GM23248 (cell line): Measurements from ENCODE around the gene ZFPM1. TPM values are rescaled to one million over a fixed set of nuclear protein-coding genes. Genes with fewer than 3 reads are reported as not detected.

Source experiments
- DNase-seq: peaks from one replicate; pipeline ENCODE4 v3.0.0-alpha.2; 2015
- H2AFZ ChIP-seq: fragments of 200-600 bp; sonication (generic); 2 replicates; pipeline ENCODE4 v1.6.1; 2016; ENCODE audit warnings: antibody characterized with exemption
- H3F3A ChIP-seq: fragments of 200-600 bp; sonication (generic); 2 replicates; pipeline ENCODE4 v1.6.1; 2016; ENCODE audit warnings: mild to moderate bottlenecking, antibody characterized with exemption, mixed run types; ENCODE audit not compliant: insufficient read depth
- H3K27ac ChIP-seq: fragments of 200-600 bp; sonication (generic); 2 replicates; pipeline ENCODE4 v1.5.1; 2016; ENCODE audit warnings: mild to moderate bottlenecking
- H3K27me3 ChIP-seq: fragments of 200-600 bp; sonication (generic); replicated peaks from 2 replicates; pipeline ENCODE4 v1.6.1; 2016; ENCODE audit warnings: mild to moderate bottlenecking; ENCODE audit not compliant: insufficient read depth
- H3K36me3 ChIP-seq: fragments of 200-600 bp; sonication (generic); 2 replicates; pipeline ENCODE4 v1.6.1; 2016; ENCODE audit warnings: low read depth, mild to moderate bottlenecking
- H3K4me1 ChIP-seq: fragments of 200-600 bp; sonication (generic); 2 replicates; pipeline ENCODE4 v1.6.1; 2016; ENCODE audit warnings: mild to moderate bottlenecking; ENCODE audit not compliant: insufficient read depth
- H3K4me2 ChIP-seq: fragments of 200-600 bp; sonication (generic); one replicate; pipeline ENCODE4 v1.6.1; 2016; ENCODE audit warnings: mild to moderate bottlenecking; ENCODE audit not compliant: unreplicated experiment
- H3K4me3 ChIP-seq: fragments of 200-600 bp; sonication (generic); 2 replicates; pipeline ENCODE4 v1.5.1; 2016; ENCODE audit warnings: mild to moderate bottlenecking
- H3K79me2 ChIP-seq: fragments of 200-600 bp; sonication (generic); 2 replicates; pipeline ENCODE4 v1.6.1; 2016; ENCODE audit warnings: mild to moderate bottlenecking; ENCODE audit not compliant: insufficient read depth
- H3K9ac ChIP-seq: fragments of 200-600 bp; sonication (generic); 2 replicates; pipeline ENCODE4 v1.6.1; 2016; ENCODE audit warnings: mild to moderate bottlenecking
- H3K9me2 ChIP-seq: fragments of 200-600 bp; sonication (generic); 2 replicates; pipeline ENCODE4 v1.6.1; 2016; ENCODE audit warnings: mixed run types, mild to moderate bottlenecking, moderate library complexity; ENCODE audit not compliant: insufficient read depth
- H3K9me3 ChIP-seq: fragments of 200-600 bp; sonication (generic); one replicate; pipeline ENCODE4 v1.6.1; 2017; ENCODE audit warnings: low read depth
- H4K20me1 ChIP-seq: fragments of 200-600 bp; sonication (generic); 2 replicates; pipeline ENCODE4 v1.6.0; 2016; ENCODE audit not compliant: insufficient read depth
- EZH2 ChIP-seq: fragments of 200-600 bp; sonication (generic); IDR thresholded peaks from 2 replicates; pipeline ENCODE4 v1.6.1; 2018; ENCODE audit warnings: antibody characterized with exemption, mild to moderate bottlenecking; ENCODE audit not compliant: insufficient read depth, poor library complexity, severe bottlenecking
- EZH2phosphoT487 ChIP-seq: fragments of 200-600 bp; sonication (generic); IDR thresholded peaks from 2 replicates; pipeline ENCODE4 v1.6.1; 2018; ENCODE audit warnings: antibody characterized with exemption, moderate library complexity, mild to moderate bottlenecking, low read depth; ENCODE audit not compliant: insufficient read depth
- WGBS, 2 experiments: methylation state at CpG; one replicate each; pipeline ENCODE4 v1.1.6; 2015 to 2017; ENCODE audit warnings: low lambda C conversion rate in 2 of 2, low coverage in 1 of 2; ENCODE audit errors: missing lambda C conversion rate in 2 of 2; 5-methylcytosine and 5-hydroxymethylcytosine counted together
- in situ Hi-C: fragments of 300-500 bp; cut with MboI; formaldehyde crosslinking; loops from 2 replicates; pipeline ENCODE4 v1.15.0; 2020
- polyA plus RNA-seq: library from polyadenylated mRNA; unstranded; fragments of >200 nt; fragmentation: Nextera tagmentation; extraction: Ambion mirVana; gene quantifications from 2 replicates; pipeline ENCODE4 v1.2.1, GENCODE V29; 2016
- total RNA-seq: library from RNA; depleted of rRNA; stranded (reverse); fragments of >200 nt; shearing (Covaris generic); gene quantifications from 2 replicates; pipeline ENCODE4 v1.2.3, GENCODE V29; 2014

Gene ZFPM1
- total and polyA plus RNA-seq, 2 experiments from 2014 or later, result 0.06 to 2.4 TPM

- Histone ChIP-seq H4K20me1 (no peaks in the 10 kb centered on the region), H3K9ac (peak overlapping the region; percentile 55), H3K9me3 (no peaks in the 10 kb centered on the region), H3K79me2 (no peaks in the 10 kb centered on the region), H3F3A (0 out of 2 replicates have a peak, but pooled peaks cover 5% of the 10 kb centered on the region), H3K4me3 (peak overlapping the region; percentile 61), H3K4me2 (peak overlapping the region; percentile 82), H3K36me3 (no peaks in the 10 kb centered on the region), H3K9me2 (no peaks in the 10 kb centered on the region), H2AFZ (peak overlapping the region; percentile 80), H3K27ac (no peak overlapping the region), H3K4me1 (peaks cover 5% of the 10 kb centered on the region; the same call in 1 of the 2 replicates), H3K27me3 (peaks cover 7% of the 10 kb centered on the region)
- DNase-seq, result peak; percentile 75
- 27% methylated on average over 24 of the region's 24 CpGs for WGBS, 2 experiments
- in situ Hi-C loops, result no loop called here
- TF ChIP-seq EZH2 (no peak), EZH2phosphoT487 (no peak)
Measured at GRCh38 chr16:88561485-88562359, 108.6 kb downstream of the ZFPM1 start.

DNA sequence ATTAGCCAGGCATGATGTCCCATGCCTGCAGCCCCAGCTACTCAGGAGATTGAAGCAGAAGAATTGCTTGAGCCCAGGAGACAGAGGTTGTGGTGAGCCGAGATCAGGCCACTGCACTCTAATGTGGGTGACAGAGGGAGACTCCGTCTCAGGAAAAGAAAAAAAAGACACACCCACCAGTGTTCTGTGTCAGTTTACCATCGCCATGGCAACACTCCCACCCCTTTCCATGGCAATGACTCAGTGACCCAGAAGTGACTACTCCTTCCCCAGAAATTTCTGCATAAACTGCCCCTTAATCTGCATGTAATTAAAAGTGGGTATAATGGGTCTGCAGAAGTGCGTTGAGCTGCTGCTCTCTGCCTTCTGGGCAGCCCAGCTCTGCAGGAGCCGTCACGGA is 113.1 kb downstream of the ZFPM1 start:
- peak; percentile 90 for DNase-seq
- Histone ChIP-seq H3K9me3 (no peaks in the 10 kb centered on the region), H2AFZ (no peak overlapping the region), H3K4me3 (no peak overlapping the region), H3K9ac (peak overlapping the region; percentile 36; the same call in 1 of the 2 replicates), H3K36me3 (no peaks in the 10 kb centered on the region), H3K4me1 (peaks cover 9% of the 10 kb centered on the region), H3K9me2 (no peaks in the 10 kb centered on the region), H3K4me2 (peak overlapping the region; percentile 4), H3K79me2 (peaks cover 10% of the 10 kb centered on the region), H4K20me1 (no peaks in the 10 kb centered on the region), H3K27ac (no peak overlapping the region), H3F3A (peaks cover 8% of the 10 kb centered on the region; the same call in 1 of the 2 replicates), H3K27me3 (no peaks in the 10 kb centered on the region)
- 34 to 42% methylated on average over 6 of the region's 6 CpGs for WGBS, 2 experiments
- in situ Hi-C loops, result no loop called here
- no peak for TF ChIP-seq EZH2phosphoT487

DNA sequence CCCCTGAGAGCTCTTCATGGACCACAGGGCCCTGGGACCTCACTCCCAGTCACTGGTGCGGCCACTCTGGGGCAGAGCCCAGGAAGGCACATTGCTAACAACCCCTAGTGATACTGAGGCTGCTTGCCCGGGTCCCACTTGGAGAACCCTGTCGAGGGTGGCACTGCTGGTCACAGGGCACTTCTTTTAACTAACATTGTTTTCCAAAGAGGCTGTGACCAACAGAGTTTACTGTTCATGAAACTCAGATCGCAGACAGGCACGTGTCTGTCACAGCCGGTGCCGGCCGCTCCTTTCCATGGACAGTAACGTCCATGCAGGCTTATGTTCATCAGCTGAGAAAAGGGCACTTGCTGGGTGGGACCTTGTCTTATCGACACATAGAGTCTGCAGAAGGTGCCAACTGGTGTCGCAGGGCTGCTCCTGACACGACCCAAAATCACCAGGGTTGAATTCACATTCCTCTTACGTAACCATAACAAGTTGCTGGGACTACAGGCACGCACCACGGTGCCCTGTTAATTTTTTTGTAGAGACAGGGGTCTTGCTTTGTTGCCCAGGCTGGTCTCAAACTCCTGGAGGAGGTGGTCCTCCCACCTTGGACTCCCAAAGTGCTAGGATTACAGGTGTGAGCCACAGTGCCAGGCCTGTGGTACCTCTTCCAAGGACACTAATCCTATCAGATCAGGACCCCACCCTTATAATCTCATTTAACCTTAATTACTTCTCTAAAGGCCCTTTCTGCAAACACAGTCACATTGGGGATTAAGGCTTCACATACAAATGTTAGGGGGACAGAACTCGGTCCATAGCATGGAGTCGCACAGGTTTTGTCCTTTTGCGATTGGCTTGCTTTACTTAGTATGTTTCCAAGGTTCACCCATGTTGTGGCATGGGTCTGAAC is 115.9 kb downstream of the ZFPM1 start:
- peaks cover 38% of the 10 kb centered on the region for H3K79me2 ChIP-seq
- in situ Hi-C loops, result no loop called here
- peaks cover 8% of the 10 kb centered on the region; the same call in 1 of the 2 replicates for H3F3A ChIP-seq
- DNase-seq, result no peak
- H3K4me1 ChIP-seq, result peaks cover 17% of the 10 kb centered on the region
- no peaks in the 10 kb centered on the region for H4K20me1 ChIP-seq
- no peaks in the 10 kb centered on the region for H3K36me3 ChIP-seq
- peak overlapping the region; percentile 38; the same call in 1 of the 2 replicates for H3K27ac ChIP-seq
- peak overlapping the region; percentile 79 for H3K4me2 ChIP-seq
- H3K9me2 ChIP-seq, result no peaks in the 10 kb centered on the region
- no peaks in the 10 kb centered on the region for H3K9me3 ChIP-seq
- no peak for TF ChIP-seq EZH2
- TF ChIP-seq EZH2phosphoT487, result no peak
- 92 to 94% methylated on average over 17 to 18 of the region's 18 CpGs for WGBS, 2 experiments
- peak overlapping the region; percentile 92 for H3K4me3 ChIP-seq
- peak overlapping the region; percentile 82 for H3K9ac ChIP-seq
- H2AFZ ChIP-seq, result peak overlapping the region; percentile 87
- H3K27me3 ChIP-seq, result no peaks in the 10 kb centered on the region

DNA sequence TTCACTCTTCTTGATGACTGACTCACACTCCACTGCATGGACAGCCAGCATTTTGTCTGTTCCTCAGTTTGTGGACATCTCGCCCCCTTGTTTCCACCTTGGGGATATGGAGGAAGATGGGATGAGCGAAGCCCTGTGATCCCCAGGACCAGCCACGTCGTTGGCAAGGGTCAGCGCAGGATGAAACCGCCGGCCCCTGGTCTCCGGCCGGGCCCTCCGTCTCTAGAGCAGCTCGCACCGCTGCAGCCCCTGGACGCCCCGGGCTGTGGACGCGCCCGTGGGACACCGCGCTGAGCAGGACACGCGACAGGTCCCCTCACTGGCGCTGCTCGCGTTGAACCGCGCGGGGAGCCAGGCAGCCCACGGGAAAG is 116.5 kb downstream of the ZFPM1 start:
- H3K4me3 ChIP-seq, result peak overlapping the region; percentile 92
- H3K9me2 ChIP-seq, result no peaks in the 10 kb centered on the region
- H4K20me1 ChIP-seq, result no peaks in the 10 kb centered on the region
- peak overlapping the region; percentile 82 for H3K9ac ChIP-seq
- no peak for TF ChIP-seq EZH2phosphoT487
- no peak for TF ChIP-seq EZH2
- H3K4me2 ChIP-seq, result peak overlapping the region; percentile 79
- no peaks in the 10 kb centered on the region for H3K9me3 ChIP-seq
- peak overlapping the region; percentile 38 for H3K27ac ChIP-seq
- no peaks in the 10 kb centered on the region for H3K36me3 ChIP-seq
- peaks cover 8% of the 10 kb centered on the region; the same call in 1 of the 2 replicates for H3F3A ChIP-seq
- DNase-seq, result peak; percentile 52
- peaks cover 17% of the 10 kb centered on the region for H3K4me1 ChIP-seq
- 2% methylated on average over 28 of the region's 28 CpGs for WGBS, 2 experiments
- H3K79me2 ChIP-seq, result peaks cover 43% of the 10 kb centered on the region
- H2AFZ ChIP-seq, result peak overlapping the region; percentile 87
- in situ Hi-C loops, result no loop called here
- H3K27me3 ChIP-seq, result no peaks in the 10 kb centered on the region
